ENCODE measurements around the gene CLDN19.

DNA sequence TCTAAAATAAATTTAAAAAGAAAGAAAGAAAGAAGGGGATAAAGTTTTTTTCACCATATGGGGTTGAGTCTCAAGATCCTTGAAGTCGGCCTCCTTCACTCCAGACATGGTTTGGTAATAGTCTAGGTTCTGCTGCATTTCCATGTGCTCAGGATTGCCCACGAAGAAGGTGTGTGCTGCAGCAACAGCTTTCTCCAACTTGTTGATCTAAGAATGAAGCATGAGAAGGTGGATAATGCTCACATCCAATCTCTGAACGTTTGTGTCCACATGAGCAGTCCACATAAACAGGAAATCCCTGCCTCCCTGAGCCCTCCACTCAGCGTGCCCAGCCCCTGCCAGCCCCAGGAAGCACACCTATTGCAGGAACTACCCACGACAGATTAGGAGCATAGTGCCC lies 22.2 kb upstream of the CLDN19 start:
- TF ChIP-seq, protein P1, sequence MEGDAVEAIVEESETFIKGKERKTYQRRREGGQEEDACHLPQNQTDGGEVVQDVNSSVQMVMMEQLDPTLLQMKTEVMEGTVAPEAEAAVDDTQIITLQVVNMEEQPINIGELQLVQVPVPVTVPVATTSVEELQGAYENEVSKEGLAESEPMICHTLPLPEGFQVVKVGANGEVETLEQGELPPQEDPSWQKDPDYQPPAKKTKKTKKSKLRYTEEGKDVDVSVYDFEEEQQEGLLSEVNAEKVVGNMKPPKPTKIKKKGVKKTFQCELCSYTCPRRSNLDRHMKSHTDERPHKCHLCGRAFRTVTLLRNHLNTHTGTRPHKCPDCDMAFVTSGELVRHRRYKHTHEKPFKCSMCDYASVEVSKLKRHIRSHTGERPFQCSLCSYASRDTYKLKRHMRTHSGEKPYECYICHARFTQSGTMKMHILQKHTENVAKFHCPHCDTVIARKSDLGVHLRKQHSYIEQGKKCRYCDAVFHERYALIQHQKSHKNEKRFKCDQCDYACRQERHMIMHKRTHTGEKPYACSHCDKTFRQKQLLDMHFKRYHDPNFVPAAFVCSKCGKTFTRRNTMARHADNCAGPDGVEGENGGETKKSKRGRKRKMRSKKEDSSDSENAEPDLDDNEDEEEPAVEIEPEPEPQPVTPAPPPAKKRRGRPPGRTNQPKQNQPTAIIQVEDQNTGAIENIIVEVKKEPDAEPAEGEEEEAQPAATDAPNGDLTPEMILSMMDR (IDR thresholded peaks at IDR 0.05) = no peak
- TF ChIP-seq POLR2A (IDR thresholded peaks at IDR 0.05) = no peak

Data from heart left ventricle (tissue), 13 donors.